OCI-M1 (cell line): ENCODE measurements around the gene CISD2.
"Not testable (repeated sequence)": the region's sequence is repeated elsewhere in the genome, so short reads cannot be mapped to it uniquely, and the experiment has no call there.

Source experiments
- DNase-seq: peaks from one replicate; lab custom pipeline; 2025; lab: John Stamatoyannopoulos, UW

Gene CISD2

GRCh38 chr4:102850370-102850769 is 18.4 kb upstream of the CISD2 start:
- no peak for DNase-seq

GRCh38 chr4:102858828-102859464 is 9.8 kb upstream of the CISD2 start:
- peak; percentile 13 for DNase-seq

GRCh38 chr4:102860611-102861324 is 8.0 kb upstream of the CISD2 start:
- DNase-seq: no peak

- peak; percentile 67 for DNase-seq
These were observed 6.8 kb upstream of the CISD2 start for GRCh38 chr4:102862016-102862415.

- no peak for DNase-seq
These were observed 6.0 kb upstream of the CISD2 start for GRCh38 chr4:102862747-102863146.

- DNase-seq: peak; percentile 64
These were observed 3.5 kb upstream of the CISD2 start for GRCh38 chr4:102865327-102865726.

GRCh38 chr4:102867278-102868152 is 1.3 kb upstream of the CISD2 start:
- peak; percentile 83 for DNase-seq

- peak; percentile 78 for DNase-seq
These were observed 525 bp upstream of the CISD2 start for GRCh38 chr4:102868153-102868780.

- DNase-seq: peak; percentile 62
These were observed 891 bp downstream of the CISD2 start for GRCh38 chr4:102869569-102870197.

GRCh38 chr4:102871772-102872171 is 3.0 kb downstream of the CISD2 start:
- peak; percentile 74 for DNase-seq

GRCh38 chr4:102877477-102878106 is 8.8 kb downstream of the CISD2 start:
- not testable (repeated sequence) for DNase-seq

GRCh38 chr4:102878349-102878748 is 9.6 kb downstream of the CISD2 start:
- peak; percentile 14 for DNase-seq

GRCh38 chr4:102878901-102879300 is 10.1 kb downstream of the CISD2 start:
- no peak for DNase-seq

GRCh38 chr4:102881343-102881742 is 12.6 kb downstream of the CISD2 start:
- DNase-seq: no peak

GRCh38 chr4:102883278-102883677 is 14.5 kb downstream of the CISD2 start:
- DNase-seq: no peak

GRCh38 chr4:102888570-102888969 is 19.8 kb downstream of the CISD2 start:
- DNase-seq: not testable (repeated sequence)

- not testable (repeated sequence) for DNase-seq
These were observed 21.1 kb downstream of the CISD2 start for GRCh38 chr4:102889866-102890265.

GRCh38 chr4:102896547-102896946 is 27.8 kb downstream of the CISD2 start:
- not testable (repeated sequence) for DNase-seq

GRCh38 chr4:102897610-102898009 is 28.8 kb downstream of the CISD2 start:
- not testable (repeated sequence) for DNase-seq

GRCh38 chr4:102901804-102902203 is 33.0 kb downstream of the CISD2 start:
- no peak for DNase-seq

GRCh38 chr4:102918859-102919258 is 50.1 kb downstream of the CISD2 start:
- no peak for DNase-seq
